Measurements from ENCODE around the gene ULBP3.

DNA sequence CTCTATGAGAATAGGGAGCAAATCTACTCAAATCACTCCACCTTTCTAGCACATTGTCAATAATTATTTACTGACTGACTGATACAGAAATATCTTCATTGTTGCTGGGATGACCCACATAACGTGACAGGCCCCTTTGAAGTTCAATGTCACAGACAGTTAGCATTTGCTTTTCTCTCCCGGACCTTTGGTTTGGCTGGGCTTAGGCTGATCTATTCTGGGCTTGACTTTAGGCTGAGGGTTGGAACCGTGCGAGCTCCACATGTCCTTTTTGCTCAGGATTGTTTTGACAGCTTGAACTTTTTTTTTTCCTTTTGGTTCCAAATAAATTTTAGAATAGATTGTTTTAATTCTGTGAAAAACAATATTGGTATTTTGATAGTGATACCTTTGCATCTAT, 12.0 kb downstream of the ULBP3 start:
- no peak for TF ChIP-seq EZH2 (IDR thresholded peaks at IDR 0.05; ENCODE audit: borderline replicate concordance, low read length)
- TF ChIP-seq, protein P1, sequence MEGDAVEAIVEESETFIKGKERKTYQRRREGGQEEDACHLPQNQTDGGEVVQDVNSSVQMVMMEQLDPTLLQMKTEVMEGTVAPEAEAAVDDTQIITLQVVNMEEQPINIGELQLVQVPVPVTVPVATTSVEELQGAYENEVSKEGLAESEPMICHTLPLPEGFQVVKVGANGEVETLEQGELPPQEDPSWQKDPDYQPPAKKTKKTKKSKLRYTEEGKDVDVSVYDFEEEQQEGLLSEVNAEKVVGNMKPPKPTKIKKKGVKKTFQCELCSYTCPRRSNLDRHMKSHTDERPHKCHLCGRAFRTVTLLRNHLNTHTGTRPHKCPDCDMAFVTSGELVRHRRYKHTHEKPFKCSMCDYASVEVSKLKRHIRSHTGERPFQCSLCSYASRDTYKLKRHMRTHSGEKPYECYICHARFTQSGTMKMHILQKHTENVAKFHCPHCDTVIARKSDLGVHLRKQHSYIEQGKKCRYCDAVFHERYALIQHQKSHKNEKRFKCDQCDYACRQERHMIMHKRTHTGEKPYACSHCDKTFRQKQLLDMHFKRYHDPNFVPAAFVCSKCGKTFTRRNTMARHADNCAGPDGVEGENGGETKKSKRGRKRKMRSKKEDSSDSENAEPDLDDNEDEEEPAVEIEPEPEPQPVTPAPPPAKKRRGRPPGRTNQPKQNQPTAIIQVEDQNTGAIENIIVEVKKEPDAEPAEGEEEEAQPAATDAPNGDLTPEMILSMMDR (IDR thresholded peaks at IDR 0.05; ENCODE audit: low read length), result no peak
